ENCODE results near the gene TP53BP1.

DNA sequence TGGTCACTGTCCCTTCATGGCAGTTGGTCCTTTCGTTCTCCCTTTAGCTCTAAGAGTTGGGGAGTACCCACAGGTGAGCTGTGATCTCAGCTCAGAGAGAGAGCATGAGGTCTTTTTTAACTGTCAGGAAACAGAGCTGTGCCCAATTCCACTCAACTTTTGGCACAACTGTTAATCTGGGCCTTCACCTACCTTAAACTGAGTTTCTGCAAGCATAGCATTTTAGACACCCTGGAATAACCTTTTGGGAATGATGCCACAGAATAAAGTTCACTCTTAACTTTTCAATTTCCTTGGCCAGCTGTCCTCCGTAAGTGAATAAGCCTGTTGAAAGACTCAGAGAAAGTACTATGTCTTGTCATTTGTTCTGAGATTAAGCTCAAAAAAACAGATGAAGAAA, 86.1 kb downstream of the TP53BP1 start:
- TF ChIP-seq, protein P1, sequence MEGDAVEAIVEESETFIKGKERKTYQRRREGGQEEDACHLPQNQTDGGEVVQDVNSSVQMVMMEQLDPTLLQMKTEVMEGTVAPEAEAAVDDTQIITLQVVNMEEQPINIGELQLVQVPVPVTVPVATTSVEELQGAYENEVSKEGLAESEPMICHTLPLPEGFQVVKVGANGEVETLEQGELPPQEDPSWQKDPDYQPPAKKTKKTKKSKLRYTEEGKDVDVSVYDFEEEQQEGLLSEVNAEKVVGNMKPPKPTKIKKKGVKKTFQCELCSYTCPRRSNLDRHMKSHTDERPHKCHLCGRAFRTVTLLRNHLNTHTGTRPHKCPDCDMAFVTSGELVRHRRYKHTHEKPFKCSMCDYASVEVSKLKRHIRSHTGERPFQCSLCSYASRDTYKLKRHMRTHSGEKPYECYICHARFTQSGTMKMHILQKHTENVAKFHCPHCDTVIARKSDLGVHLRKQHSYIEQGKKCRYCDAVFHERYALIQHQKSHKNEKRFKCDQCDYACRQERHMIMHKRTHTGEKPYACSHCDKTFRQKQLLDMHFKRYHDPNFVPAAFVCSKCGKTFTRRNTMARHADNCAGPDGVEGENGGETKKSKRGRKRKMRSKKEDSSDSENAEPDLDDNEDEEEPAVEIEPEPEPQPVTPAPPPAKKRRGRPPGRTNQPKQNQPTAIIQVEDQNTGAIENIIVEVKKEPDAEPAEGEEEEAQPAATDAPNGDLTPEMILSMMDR (IDR thresholded peaks at IDR 0.05; ENCODE audit: low read length), result no peak
- TF ChIP-seq EZH2 (optimal IDR thresholded peaks at IDR 0.05; ENCODE audit: low read depth, low read length) (no peak), EZH2phosphoT487 (IDR thresholded peaks at IDR 0.05; ENCODE audit: low read length) (no peak)
